ENCODE results near the gene NR4A2.
"Not testable (repeated sequence)": the region's sequence is repeated elsewhere in the genome, so short reads cannot be mapped to it uniquely, and the experiment has no call there.

Gene NR4A2

DNA sequence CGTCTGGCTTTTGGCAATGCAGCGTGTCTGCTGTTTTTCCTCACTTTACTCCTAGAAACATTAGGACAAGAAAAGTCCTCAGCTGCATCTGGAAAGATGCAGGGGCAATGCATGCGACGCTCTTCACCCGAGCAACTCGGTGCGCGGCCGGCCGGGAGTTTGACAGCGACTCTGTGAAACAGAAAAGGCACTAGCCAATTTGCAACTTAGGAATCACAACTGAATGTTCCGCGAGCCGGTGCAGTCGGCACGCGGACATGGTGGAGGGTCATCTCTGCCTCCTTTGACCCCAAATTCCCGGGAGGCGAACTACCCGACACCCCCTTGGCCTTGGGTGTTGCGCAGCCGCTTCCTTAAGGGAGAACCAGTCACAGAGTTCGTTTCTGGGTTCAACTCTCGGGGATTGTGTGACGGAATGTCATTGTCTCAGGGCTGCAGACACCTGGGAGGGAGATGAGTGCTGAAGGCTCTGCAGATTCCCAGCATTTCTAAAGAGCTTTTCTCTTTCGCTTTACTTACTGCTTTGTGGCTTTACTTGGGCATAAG, 9.8 kb downstream of the NR4A2 start:
- DNase-seq: no peak

- no peak for DNase-seq
Observed at GRCh38 chr2:156322051-156322685, 10.4 kb downstream of the NR4A2 start.

DNA sequence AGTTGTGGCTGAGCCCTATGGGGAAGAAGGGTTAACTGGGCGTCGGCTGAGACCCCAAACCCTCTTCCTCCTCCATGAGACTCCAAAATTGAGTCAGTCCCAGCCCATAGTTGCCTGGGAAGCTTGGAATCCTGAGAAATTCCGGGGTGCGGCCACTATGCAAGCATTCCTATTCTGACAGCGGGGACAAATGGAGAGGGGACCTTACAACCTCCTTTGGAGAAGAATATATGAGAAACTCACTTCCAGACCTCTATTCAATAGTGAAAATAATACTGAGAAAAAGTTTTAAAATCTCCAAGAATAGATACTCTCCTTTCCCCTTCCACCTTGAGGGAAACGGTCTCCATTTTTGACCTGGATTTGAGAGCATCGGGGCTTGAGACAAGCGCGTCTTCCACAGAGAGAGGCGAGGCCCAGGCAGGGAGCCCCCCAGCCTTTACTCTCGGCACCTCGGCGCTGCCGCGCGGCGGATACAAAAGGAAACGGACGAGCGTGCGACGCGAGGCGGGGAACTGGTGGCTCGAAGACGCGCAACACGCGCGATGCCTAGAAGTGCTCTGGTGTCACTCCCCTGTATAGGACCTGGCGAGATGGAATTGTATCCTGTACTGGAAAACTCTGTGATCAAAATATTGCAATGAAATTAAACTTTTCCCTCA, 11.1 kb downstream of the NR4A2 start:
- peak in 3 of 51 donors; percentile 7 to 19 (median 13) for DNase-seq

DNA sequence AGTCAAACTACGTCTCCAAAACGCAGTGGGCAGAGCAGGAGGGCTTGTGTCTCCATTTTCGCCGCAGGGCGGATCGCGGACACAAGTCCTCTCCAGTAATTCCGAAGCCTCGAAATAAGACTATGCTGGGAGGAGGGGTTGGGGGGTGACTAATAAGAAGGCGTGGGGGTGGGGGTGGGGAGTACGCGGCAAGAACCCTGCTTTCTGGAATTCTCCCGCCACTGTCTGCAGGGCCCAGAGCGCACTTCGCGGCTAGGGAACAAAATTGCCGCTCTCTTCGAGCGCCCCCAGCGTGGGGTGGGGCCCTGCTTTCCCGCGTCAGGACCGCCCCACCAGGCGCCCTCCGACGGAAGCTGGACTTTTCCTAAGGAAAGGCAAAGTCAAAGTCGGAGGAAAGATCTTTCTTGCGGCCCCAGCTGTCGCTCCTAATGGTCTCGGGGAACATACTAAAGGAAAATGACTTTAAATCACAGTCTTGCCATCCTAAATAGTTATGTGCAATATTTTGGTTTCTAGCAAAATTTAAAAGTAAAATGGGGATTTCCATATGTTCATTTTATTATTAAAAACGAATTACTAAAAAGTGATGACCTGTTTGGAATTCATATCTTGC, 11.9 kb downstream of the NR4A2 start:
- no peak for DNase-seq

- DNase-seq: peak in 7 of 51 donors; percentile 7 to 39 (median 30)
Observed at GRCh38 chr2:156319811-156320485, 12.6 kb downstream of the NR4A2 start.

GRCh38 chr2:156317631-156318030, 14.9 kb downstream of the NR4A2 start:
- no peak for DNase-seq

GRCh38 chr2:156311976-156312375, 20.5 kb downstream of the NR4A2 start:
- no peak for DNase-seq

GRCh38 chr2:156310773-156311172, 21.7 kb downstream of the NR4A2 start:
- no peak for DNase-seq

DNA sequence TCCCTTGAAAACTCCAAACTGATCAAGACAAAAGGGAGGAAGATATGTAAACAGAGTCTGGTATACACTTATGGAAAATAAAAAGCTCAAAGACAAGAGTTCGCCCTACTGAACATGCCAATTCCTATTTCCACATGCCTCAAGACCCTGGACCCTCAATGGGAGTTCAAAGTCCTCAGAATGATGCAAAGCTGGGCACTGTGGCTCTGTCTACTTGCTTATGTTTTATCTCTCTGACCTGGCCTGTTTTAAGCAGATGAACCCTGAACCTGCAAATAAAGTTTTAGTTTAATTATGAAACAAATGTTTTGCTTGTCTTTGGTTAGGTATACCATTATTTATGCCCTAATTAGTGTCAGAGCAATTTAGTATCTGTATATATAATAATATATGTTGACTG, 22.6 kb downstream of the NR4A2 start:
- DNase-seq: no peak

DNA sequence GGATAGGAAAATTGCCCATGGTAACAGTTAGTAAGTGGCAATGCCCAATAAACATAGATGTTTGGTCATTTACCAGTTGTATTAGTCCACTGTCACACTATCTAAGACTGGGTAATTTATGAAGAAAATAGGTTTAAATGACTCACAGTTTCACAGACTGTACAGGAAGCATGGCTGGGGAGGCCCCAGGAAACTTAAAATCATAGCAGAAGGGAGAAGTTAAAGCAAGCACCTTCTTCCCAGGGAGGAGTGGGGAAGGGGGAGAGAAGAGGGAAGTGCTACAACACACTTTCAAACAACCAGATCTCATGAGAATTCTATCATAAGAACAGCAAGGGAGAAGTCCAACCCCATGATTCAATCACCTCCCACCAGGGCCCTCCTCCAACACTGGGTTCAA, 23.4 kb downstream of the NR4A2 start:
- DNase-seq: no peak

DNA sequence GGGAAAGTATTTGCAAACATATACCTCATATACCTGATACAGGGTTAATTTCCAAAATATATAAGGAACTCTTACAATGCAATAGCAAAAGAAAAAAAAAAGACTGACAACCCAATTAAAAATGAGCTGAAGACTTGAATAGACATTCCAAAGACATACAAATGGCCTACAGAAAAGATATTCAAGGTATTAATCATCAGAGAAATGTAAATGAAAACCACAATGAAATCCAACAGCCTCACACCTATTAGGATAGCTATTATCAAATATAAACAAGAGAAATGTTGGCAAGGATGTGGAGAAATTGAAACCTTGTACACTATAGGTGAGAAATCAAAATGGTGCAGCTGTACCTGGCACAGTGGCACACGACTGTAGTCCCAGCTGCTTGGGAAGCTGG, 25.7 kb downstream of the NR4A2 start:
- no peak for DNase-seq

DNA sequence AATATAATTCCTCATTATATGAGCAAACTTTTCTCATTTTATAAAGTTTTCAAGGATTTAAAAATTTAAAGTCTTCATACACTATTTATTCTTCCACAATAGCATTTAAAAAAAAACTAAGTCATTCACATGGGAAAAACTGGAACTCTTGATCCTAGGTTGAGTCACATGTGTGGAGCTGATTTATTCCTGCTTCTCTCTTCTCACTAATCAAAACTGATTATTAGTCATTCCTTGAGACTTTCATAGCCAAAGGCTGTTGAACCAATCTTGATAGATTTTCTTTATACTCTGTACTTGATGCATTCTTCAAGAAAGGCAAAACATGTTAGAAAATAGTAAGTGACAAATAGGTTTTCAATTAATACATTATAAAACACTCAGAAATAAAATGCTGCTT, 27.4 kb downstream of the NR4A2 start:
- DNase-seq: no peak

DNA sequence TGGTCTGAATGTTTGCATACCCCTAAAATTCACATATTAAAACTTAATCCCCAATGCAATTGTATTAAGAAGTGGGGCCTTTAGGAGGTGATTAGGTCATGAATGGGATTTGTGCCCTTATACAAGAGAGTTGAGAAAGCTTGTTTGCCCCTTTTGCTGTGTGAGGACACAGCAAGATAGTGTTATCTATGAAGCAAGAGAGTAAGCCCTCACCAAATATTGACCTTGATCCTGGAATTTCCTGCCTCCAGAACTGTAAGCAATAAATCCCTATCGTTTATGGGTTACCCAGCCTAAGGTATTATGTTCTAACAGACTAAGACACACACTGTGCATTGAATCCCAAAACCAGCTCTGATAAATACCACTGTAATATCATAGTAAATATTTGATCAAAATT, 32.2 kb downstream of the NR4A2 start:
- DNase-seq: no peak

DNA sequence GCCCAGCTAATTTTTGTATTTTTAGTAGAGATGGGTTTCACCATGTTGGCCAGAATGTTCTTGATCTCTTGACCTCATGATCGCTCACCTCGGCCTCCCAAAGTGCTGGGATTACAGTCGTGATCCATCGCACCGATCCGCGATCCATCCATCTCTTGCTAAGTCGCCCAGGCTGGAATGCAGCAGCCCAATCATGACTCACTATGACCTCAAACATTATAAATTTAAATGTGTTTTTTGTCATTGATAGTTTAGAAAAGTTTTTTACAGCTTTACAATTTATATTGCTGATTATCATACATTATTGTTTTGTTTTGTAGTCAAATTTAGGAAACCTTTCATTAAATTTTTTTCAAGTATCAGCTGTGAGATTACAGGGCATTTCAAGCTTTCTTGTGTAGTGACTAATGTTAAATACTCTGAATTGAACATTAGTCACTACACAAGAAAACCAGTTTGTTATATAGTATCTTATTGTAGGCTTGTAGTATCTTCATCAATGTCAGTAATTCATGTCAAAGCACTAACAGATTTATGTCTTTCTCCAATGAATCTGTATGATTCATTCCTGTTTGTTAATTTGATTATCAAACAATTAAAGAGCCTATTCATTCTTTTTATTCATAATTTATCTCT, 37.5 kb downstream of the NR4A2 start:
- no peak for DNase-seq

- DNase-seq: not testable (repeated sequence)
Observed at GRCh38 chr2:156293382-156293781, 39.1 kb downstream of the NR4A2 start.

- no peak for DNase-seq
Observed at GRCh38 chr2:156279446-156280150, 52.9 kb downstream of the NR4A2 start.
